NCI-H460 (cell line): ENCODE measurements around the gene SRP9. TPM values are rescaled to one million over a fixed set of nuclear protein-coding genes. Genes with fewer than 3 reads are reported as not detected.

Experiments
- DNase-seq: peaks from one replicate; pipeline ENCODE4 v3.0.0-alpha.2; 2016; ENCODE audit warnings: low read depth; ENCODE audit errors: extremely low read depth
- polyA plus RNA-seq: library from polyadenylated mRNA; depleted of rRNA; stranded (reverse); fragments of >200 nt; gene quantifications from 2 replicates; pipeline ENCODE4 v1.2.3, GENCODE V29; 2014; cell fraction: nucleus; rRNA removed
- total RNA-seq: library from RNA; depleted of rRNA; stranded (reverse); fragments of >200 nt; shearing (Covaris generic); gene quantifications from 2 replicates; pipeline ENCODE4 v1.2.3, GENCODE V29; 2014; rRNA removed

Gene SRP9, protein sequence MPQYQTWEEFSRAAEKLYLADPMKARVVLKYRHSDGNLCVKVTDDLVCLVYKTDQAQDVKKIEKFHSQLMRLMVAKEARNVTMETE
- total RNA-seq, result 497 and 502 TPM in 2 replicates
- 471 and 631 TPM in 2 replicates for polyA plus RNA-seq

DNA sequence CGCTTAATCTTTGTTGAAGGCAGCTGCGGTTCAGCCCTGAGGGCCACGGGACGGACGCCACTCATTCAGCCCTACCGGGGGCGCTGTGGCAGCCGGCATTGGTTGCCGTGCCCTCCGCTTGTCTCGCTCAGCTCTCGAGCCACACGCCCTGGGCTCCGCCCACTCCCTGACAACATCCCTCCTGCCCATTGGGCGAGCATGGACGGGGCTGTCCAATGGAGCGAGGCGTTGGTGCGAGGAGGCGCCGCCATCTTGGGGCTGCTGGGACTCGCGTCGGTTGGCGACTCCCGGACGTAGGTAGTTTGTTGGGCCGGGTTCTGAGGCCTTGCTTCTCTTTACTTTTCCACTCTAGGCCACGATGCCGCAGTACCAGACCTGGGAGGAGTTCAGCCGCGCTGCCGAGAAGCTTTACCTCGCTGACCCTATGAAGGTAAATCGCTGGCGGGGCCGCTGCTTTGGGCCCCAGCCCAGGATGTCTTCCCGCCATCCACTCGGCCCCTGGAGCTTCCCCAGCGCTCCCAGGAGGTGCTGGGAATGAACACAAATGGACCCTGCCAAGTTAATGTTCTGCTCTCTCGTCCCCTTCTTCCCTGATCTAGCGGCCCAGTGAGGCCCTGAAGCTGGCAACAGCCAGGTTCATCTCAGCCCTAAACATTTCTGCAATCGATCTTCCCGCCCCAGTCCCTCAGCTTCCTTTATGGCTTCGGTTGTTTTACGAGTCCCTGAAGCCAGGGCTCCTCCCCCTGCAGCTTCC is at the start of gene SRP9:
TSS of gene SRP9 (plus strand) at position 244 of the 754 bp plus-strand sequence. CDS start at position 359, 115 bp downstream.
- DNase-seq, result peak; percentile 100

- no peak for DNase-seq
Measured at GRCh38 chr1:225731491-225731890, 46.1 kb upstream of the SRP9 start.

GRCh38 chr1:225733254-225733653 is 44.4 kb upstream of the SRP9 start:
- no peak for DNase-seq

GRCh38 chr1:225735252-225736149 is 42.1 kb upstream of the SRP9 start:
- peak; percentile 83 for DNase-seq

DNA sequence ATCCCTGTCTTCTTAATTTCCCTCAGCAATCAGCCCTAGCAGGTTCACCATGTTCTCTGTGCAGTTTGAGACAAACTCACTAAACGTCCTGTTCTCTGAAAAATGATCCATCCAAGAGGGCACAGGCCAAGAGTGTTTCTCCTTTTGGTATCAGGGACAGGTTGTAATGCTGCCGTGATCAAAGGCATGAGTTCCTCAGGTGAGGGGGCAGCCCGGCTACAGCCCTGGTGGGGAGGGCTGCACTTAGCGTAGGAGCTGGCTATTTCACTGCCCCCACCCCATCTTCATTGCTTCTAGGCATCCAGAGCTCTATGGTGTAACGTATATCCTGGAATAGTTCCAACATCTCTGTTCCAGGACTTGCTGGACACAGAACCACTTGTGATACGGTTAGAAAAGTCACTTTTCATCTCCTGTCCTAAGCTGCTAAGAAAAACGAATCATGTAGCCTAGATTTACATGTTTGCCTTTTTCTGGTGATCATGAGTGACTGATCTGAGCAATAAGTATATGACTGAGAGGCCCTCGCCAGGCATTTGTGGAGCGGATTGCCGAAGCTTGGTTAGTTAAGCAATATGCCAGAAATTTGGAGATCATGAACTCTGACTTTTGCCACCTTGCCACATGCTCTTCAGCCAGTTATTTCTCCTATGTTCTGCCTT is 41.1 kb upstream of the SRP9 start:
- DNase-seq, result no peak

GRCh38 chr1:225737161-225737560 is 40.5 kb upstream of the SRP9 start:
- peak; percentile 33 for DNase-seq

GRCh38 chr1:225737866-225738265 is 39.8 kb upstream of the SRP9 start:
- DNase-seq, result no peak

- no peak for DNase-seq
Measured at GRCh38 chr1:225738763-225739162, 38.9 kb upstream of the SRP9 start.

- DNase-seq, result no peak
Measured at GRCh38 chr1:225739542-225740107, 38.0 kb upstream of the SRP9 start.

- DNase-seq, result no peak
Measured at GRCh38 chr1:225744745-225745144, 32.9 kb upstream of the SRP9 start.

- DNase-seq, result no peak
Measured at GRCh38 chr1:225745273-225745672, 32.4 kb upstream of the SRP9 start.

- DNase-seq, result peak; percentile 18
Measured at GRCh38 chr1:225746361-225747179, 31.1 kb upstream of the SRP9 start.

- DNase-seq, result no peak
Measured at GRCh38 chr1:225747566-225747965, 30.1 kb upstream of the SRP9 start.

GRCh38 chr1:225748529-225748928 is 29.1 kb upstream of the SRP9 start:
- no peak for DNase-seq

GRCh38 chr1:225749706-225750105 is 27.9 kb upstream of the SRP9 start:
- no peak for DNase-seq

DNA sequence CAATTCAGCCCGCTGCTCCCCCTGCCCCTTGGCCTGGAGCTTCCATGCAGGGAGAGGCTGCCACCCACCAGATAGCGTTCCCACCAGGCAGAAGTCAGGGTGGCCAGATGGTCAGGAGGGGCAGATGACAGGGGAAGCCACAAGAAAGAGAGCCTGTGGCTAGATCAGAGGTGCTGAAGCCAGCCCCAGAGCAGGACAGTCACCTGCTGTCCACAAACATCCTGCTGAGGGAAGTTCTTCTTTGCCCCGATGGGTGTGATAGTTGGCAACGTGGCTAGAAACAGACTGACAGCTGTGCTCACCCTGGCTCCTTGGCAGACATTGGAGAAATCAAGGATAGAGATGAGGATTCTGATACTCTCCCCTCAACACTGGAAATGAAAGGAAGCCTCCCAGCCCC is 27.2 kb upstream of the SRP9 start:
- DNase-seq, result no peak

- no peak for DNase-seq
Measured at GRCh38 chr1:225750875-225751824, 26.5 kb upstream of the SRP9 start.

- no peak for DNase-seq
Measured at GRCh38 chr1:225752245-225752644, 25.4 kb upstream of the SRP9 start.
